GM12878 (cell line): Measurements from ENCODE around the gene SNRPD1. TPM values are rescaled to one million over a fixed set of nuclear protein-coding genes. Genes with fewer than 3 reads are reported as not detected.

Source experiments
- GATAD2B ChIP-seq: fragments of 450-650 bp; conservative IDR thresholded peaks from 2 replicates; pipeline ENCODE4 v1.6.1; 2017; ENCODE audit warnings: low read depth, mild to moderate bottlenecking, moderate library complexity
- RAD21 ChIP-seq: IDR thresholded peaks from 2 replicates; pipeline ENCODE4 v1.6.1; 2011; ENCODE audit warnings: mild to moderate bottlenecking, low read depth, low read length, moderate library complexity; ENCODE audit not compliant: insufficient read depth
- polyA plus RNA-seq, 11 experiments: library from polyadenylated mRNA; depleted of rRNA in 4 of 11; unstranded in 6 of 11; stranded (reverse) in 5 of 11; fragments of >200 nt; fragmentation: Nextera tagmentation in 4 of 11; fragmentation: Illumina TruSeq in 1 of 11; extraction: Ambion mirVana in 4 of 11; extraction: Trizol in 1 of 11; gene quantifications; 1 replicate in 1 of 11; 2 replicates in 10 of 11; pipeline versions ENCODE4 v1.2.1 to v1.2.3, GENCODE V29; 2011 to 2016; ENCODE audit warnings: inconsistent platforms in 2 of 11, missing spikeins in 2 of 11, low read depth in 1 of 11
- total RNA-seq, 4 experiments: library from RNA; depleted of rRNA in 3 of 4; stranded (reverse); fragments of >200 nt in 3 of 4; fragmentation: Illumina TruSeq in 1 of 4; extraction: Trizol in 1 of 4; gene quantifications; 2 replicates each; pipeline versions ENCODE4 v1.2.1 to v1.2.3, GENCODE V29; 2013 to 2021
- TF ChIP-seq, protein P1 (sequence below): fragments of 450-650 bp; IDR thresholded peaks from 2 replicates; pipeline ENCODE4 v1.6.1; 2018; ENCODE audit warnings: borderline replicate concordance, mild to moderate bottlenecking; ENCODE audit not compliant: partially characterized antibody
- TF ChIP-seq, protein P2 (sequence below): fragments of 450-650 bp; IDR thresholded peaks from 2 replicates; pipeline ENCODE4 v1.6.1; 2016; ENCODE audit warnings: mild to moderate bottlenecking, moderate library complexity, borderline replicate concordance

Gene SNRPD1
- total and polyA plus RNA-seq, 10 of the 15 experiments (the other 5 are each of a cell fraction or from before 2014, with no cell fraction given): 52.6 to 866 (median 227) TPM

GRCh38 chr18:21599585-21600525 is 12.3 kb upstream of the SNRPD1 start (continued):
- TF ChIP-seq, protein P1, sequence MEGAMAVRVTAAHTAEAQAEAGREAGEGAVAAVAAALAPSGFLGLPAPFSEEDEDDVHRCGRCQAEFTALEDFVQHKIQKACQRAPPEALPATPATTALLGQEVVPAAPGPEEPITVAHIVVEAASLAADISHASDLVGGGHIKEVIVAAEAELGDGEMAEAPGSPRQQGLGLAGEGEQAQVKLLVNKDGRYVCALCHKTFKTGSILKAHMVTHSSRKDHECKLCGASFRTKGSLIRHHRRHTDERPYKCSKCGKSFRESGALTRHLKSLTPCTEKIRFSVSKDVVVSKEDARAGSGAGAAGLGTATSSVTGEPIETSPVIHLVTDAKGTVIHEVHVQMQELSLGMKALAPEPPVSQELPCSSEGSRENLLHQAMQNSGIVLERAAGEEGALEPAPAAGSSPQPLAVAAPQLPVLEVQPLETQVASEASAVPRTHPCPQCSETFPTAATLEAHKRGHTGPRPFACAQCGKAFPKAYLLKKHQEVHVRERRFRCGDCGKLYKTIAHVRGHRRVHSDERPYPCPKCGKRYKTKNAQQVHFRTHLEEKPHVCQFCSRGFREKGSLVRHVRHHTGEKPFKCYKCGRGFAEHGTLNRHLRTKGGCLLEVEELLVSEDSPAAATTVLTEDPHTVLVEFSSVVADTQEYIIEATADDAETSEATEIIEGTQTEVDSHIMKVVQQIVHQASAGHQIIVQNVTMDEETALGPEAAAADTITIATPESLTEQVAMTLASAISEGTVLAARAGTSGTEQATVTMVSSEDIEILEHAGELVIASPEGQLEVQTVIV: peak; percentile 41
- TF ChIP-seq GATAD2B: peak; percentile 28; the same call in 1 of the 2 replicates
- no peak for TF ChIP-seq RAD21
- TF ChIP-seq, protein P2, sequence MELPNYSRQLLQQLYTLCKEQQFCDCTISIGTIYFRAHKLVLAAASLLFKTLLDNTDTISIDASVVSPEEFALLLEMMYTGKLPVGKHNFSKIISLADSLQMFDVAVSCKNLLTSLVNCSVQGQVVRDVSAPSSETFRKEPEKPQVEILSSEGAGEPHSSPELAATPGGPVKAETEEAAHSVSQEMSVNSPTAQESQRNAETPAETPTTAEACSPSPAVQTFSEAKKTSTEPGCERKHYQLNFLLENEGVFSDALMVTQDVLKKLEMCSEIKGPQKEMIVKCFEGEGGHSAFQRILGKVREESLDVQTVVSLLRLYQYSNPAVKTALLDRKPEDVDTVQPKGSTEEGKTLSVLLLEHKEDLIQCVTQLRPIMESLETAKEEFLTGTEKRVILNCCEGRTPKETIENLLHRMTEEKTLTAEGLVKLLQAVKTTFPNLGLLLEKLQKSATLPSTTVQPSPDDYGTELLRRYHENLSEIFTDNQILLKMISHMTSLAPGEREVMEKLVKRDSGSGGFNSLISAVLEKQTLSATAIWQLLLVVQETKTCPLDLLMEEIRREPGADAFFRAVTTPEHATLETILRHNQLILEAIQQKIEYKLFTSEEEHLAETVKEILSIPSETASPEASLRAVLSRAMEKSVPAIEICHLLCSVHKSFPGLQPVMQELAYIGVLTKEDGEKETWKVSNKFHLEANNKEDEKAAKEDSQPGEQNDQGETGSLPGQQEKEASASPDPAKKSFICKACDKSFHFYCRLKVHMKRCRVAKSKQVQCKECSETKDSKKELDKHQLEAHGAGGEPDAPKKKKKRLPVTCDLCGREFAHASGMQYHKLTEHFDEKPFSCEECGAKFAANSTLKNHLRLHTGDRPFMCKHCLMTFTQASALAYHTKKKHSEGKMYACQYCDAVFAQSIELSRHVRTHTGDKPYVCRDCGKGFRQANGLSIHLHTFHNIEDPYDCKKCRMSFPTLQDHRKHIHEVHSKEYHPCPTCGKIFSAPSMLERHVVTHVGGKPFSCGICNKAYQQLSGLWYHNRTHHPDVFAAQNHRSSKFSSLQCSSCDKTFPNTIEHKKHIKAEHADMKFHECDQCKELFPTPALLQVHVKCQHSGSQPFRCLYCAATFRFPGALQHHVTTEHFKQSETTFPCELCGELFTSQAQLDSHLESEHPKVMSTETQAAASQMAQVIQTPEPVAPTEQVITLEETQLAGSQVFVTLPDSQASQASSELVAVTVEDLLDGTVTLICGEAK: no peak; the same call in 1 of the 2 replicates
- TF ChIP-seq, all 136 proteins: peak for 12
